GM12874 (cell line): ENCODE data around the gene OSBPL2.

ENCODE experiments used
- CTCF ChIP-seq: IDR thresholded peaks from 2 replicates; pipeline ENCODE4 v1.5.1; 2011; ENCODE audit warnings: low read depth, mild to moderate bottlenecking, control low read depth, low read length, moderate library complexity; ENCODE audit not compliant: insufficient read depth

The OSBPL2 gene

GRCh38 chr20:62302341-62303061 is 64.2 kb downstream of the OSBPL2 start, which contains the start of gene ADRM1:
Gene ADRM1, plus strand, starts transcription at chr20:62302997. Its CDS starts 572 bp downstream, at chr20:62303569.
- peak; percentile 95 for TF ChIP-seq CTCF

GRCh38 chr20:62303062-62303339 is 64.7 kb downstream of the OSBPL2 start:
- TF ChIP-seq CTCF: no peak

- no peak for TF ChIP-seq CTCF
Measured at GRCh38 chr20:62303340-62304226, 65.3 kb downstream of the OSBPL2 start.

- TF ChIP-seq CTCF: no peak
Measured at GRCh38 chr20:62304331-62305148, 66.2 kb downstream of the OSBPL2 start.

GRCh38 chr20:62305149-62305764 is 66.9 kb downstream of the OSBPL2 start:
- TF ChIP-seq CTCF: no peak

GRCh38 chr20:62305765-62306413 is 67.6 kb downstream of the OSBPL2 start:
- no peak for TF ChIP-seq CTCF
